ENCODE results near the gene NDUFA3. TPM values are rescaled to one million over a fixed set of nuclear protein-coding genes. Genes with fewer than 3 reads are reported as not detected.
"Not testable (repeated sequence)": the region's sequence is repeated elsewhere in the genome, so short reads cannot be mapped to it uniquely, and the experiment has no call there.

The NDUFA3 gene
- total and polyA plus RNA-seq, 7 experiments from 2014 or later: 64.4 to 490 (median 124) TPM

GRCh38 chr19:54077334-54077733 lies 25.3 kb upstream of the NDUFA3 start:
- Histone ChIP-seq H3K9me3 (ENCODE audit: control insufficient read depth in 2 of 3, low read length in 3 of 3) (peaks cover 0 to 7% (median 0%) of the 10 kb centered on the region in 3 experiments), H3K4me3 (ENCODE audit: low read length) (no peak overlapping the region), H3K27ac (ENCODE audit: low read depth, low read length) (no peak overlapping the region), H3K4me1 (ENCODE audit: control insufficient read depth in 2 of 2, insufficient read depth in 2 of 2, low read length in 2 of 2) (no peaks in the 10 kb centered on the region), H3K36me3 (ENCODE audit: control insufficient read depth in 2 of 3, insufficient read depth in 3 of 3, low read length in 3 of 3) (no peaks in the 10 kb centered on the region), H3K27me3 (ENCODE audit: control insufficient read depth in 2 of 2, insufficient read depth in 2 of 2, low read length in 2 of 2) (no peaks in the 10 kb centered on the region)
- intact Hi-C loops (cut with micrococcal nuclease): no loop called here
- POLR2A ChIA-PET: interaction anchor here (0.7 kb wide), 1 partner anchor 10 kb away, joined by 3 read pairs; no protein-coding TSS in a partner anchor
- ATAC-seq (no peak), DNase-seq (no peak)
- peaks cover 0 to 12% (median 0%) of the 10 kb centered on the region in 5 donors for H3K27me3 Mint-ChIP-seq
- CTCF ChIA-PET: no interaction called here
- no peaks in the 10 kb centered on the region for H3K36me3 Mint-ChIP-seq
- peaks cover 0 to 24% (median 5%) of the 10 kb centered on the region in 11 donors for H3K9me3 Mint-ChIP-seq
- no peak overlapping the region for H3K4me3 Mint-ChIP-seq
- no peaks in the 10 kb centered on the region for H3K4me1 Mint-ChIP-seq
- no peak overlapping the region for H3K27ac Mint-ChIP-seq

- ATAC-seq (no peak), DNase-seq (no peak)
- Mint-ChIP-seq H3K36me3 (peaks cover 0 to 3% (median 0%) of the 10 kb centered on the region in 5 donors), H3K4me3 (no peak within 1 kb of the TSS), H3K9me3 (peaks cover 0 to 45% (median 11%) of the 10 kb centered on the region in 11 donors), H3K27ac (no peak within 1 kb of the TSS), H3K4me1 (no peaks in the 10 kb centered on the region), H3K27me3 (peaks cover 0 to 8% (median 0%) of the 10 kb centered on the region in 5 donors)
- CTCF ChIA-PET: no interaction called here
- POLR2A ChIA-PET: no interaction called here
- Histone ChIP-seq H3K4me1 (ENCODE audit: control insufficient read depth in 2 of 2, insufficient read depth in 2 of 2, low read length in 2 of 2) (no peaks in the 10 kb centered on the region), H3K9me3 (ENCODE audit: control insufficient read depth in 2 of 3, low read length in 3 of 3) (peaks cover 0 to 7% (median 0%) of the 10 kb centered on the region in 3 experiments), H3K27ac (ENCODE audit: low read depth, low read length) (no peak within 1 kb of the TSS), H3K36me3 (ENCODE audit: control insufficient read depth in 2 of 3, insufficient read depth in 3 of 3, low read length in 3 of 3) (no peaks in the 10 kb centered on the region), H3K27me3 (ENCODE audit: control insufficient read depth in 2 of 2, insufficient read depth in 2 of 2, low read length in 2 of 2) (no peaks in the 10 kb centered on the region), H3K4me3 (ENCODE audit: low read length) (no peak within 1 kb of the TSS)
- intact Hi-C loops (cut with micrococcal nuclease): no loop called here
These were observed 21.6 kb upstream of the NDUFA3 start, which contains the start of gene TARM1 for GRCh38 chr19:54081032-54081431. Gene TARM1 (minus strand): TSS chr19:54081365. CDS start chr19:54081340, 25 bp downstream.

- Histone ChIP-seq H3K4me3 (ENCODE audit: low read length) (no peak overlapping the region), H3K4me1 (ENCODE audit: control insufficient read depth in 2 of 2, insufficient read depth in 2 of 2, low read length in 2 of 2) (no peaks in the 10 kb centered on the region), H3K36me3 (ENCODE audit: control insufficient read depth in 2 of 3, insufficient read depth in 3 of 3, low read length in 3 of 3) (no peaks in the 10 kb centered on the region), H3K9me3 (ENCODE audit: control insufficient read depth in 2 of 3, low read length in 3 of 3) (peaks cover 0 to 7% (median 0%) of the 10 kb centered on the region in 3 experiments), H3K27me3 (ENCODE audit: control insufficient read depth in 2 of 2, insufficient read depth in 2 of 2, low read length in 2 of 2) (no peaks in the 10 kb centered on the region), H3K27ac (ENCODE audit: low read depth, low read length) (no peak overlapping the region)
- intact Hi-C loops (cut with micrococcal nuclease): no loop called here
- H3K27me3 Mint-ChIP-seq: peaks cover 0 to 14% (median 5%) of the 10 kb centered on the region in 5 donors
- H3K4me1 Mint-ChIP-seq: no peaks in the 10 kb centered on the region
- H3K4me3 Mint-ChIP-seq: no peak overlapping the region
- ATAC-seq (no peak), DNase-seq (no peak)
- ChIA-PET CTCF (no interaction called here), POLR2A (no interaction called here)
- H3K9me3 Mint-ChIP-seq: peaks cover 0 to 43% (median 10%) of the 10 kb centered on the region in 11 donors
- peak overlapping the region in 1 of 9 donors; percentile 30 for H3K27ac Mint-ChIP-seq
- H3K36me3 Mint-ChIP-seq: peaks cover 0 to 3% (median 0%) of the 10 kb centered on the region in 5 donors
These were observed 18.2 kb upstream of the NDUFA3 start for GRCh38 chr19:54084410-54084809.

- ChIA-PET CTCF (no interaction called here), POLR2A (interaction anchor here (0.6 to 0.7 kb wide), 2 partner anchors 10 to 96 kb away, joined by 3 read pairs; partner anchors contain the start of gene TSEN34)
- H3K36me3 ChIP-seq (ENCODE audit: control insufficient read depth in 2 of 3, insufficient read depth in 3 of 3, low read length in 3 of 3): no peaks in the 10 kb centered on the region
- peaks cover 9 to 25% (median 15%) of the 10 kb centered on the region in 7 donors for H3K4me1 Mint-ChIP-seq
- H3K36me3 Mint-ChIP-seq: peaks cover 0 to 3% (median 0%) of the 10 kb centered on the region in 5 donors
- intact Hi-C loops (cut with micrococcal nuclease): no loop called here
- H3K27me3 Mint-ChIP-seq: peaks cover 8 to 24% (median 16%) of the 10 kb centered on the region in 5 donors
- H3K27ac Mint-ChIP-seq: no peak overlapping the region
- H3K9me3 Mint-ChIP-seq: peaks cover 0 to 5% (median 0%) of the 10 kb centered on the region in 11 donors
- no peaks in the 10 kb centered on the region for H3K9me3 ChIP-seq (ENCODE audit: control insufficient read depth in 2 of 3, low read length in 3 of 3)
- ATAC-seq (no peak), DNase-seq (no peak)
- no peak overlapping the region for H3K27ac ChIP-seq (ENCODE audit: low read depth, low read length)
- H3K4me3 Mint-ChIP-seq: peak overlapping the region in 5 of 10 donors; percentile 25 to 82 (median 35)
- peaks cover 7 to 11% of the 10 kb centered on the region in 2 donors for H3K4me1 ChIP-seq (ENCODE audit: control insufficient read depth in 2 of 2, insufficient read depth in 2 of 2, low read length in 2 of 2)
- no peak overlapping the region for H3K4me3 ChIP-seq (ENCODE audit: low read length)
- no peaks in the 10 kb centered on the region for H3K27me3 ChIP-seq (ENCODE audit: control insufficient read depth in 2 of 2, insufficient read depth in 2 of 2, low read length in 2 of 2)
These were observed 8.1 kb upstream of the NDUFA3 start for GRCh38 chr19:54094426-54095000.

GRCh38 chr19:54095136-54095858 lies 7.4 kb upstream of the NDUFA3 start:
- H3K27me3 Mint-ChIP-seq: peaks cover 8 to 24% (median 16%) of the 10 kb centered on the region in 5 donors
- H3K36me3 Mint-ChIP-seq: peaks cover 0 to 3% (median 0%) of the 10 kb centered on the region in 5 donors
- peak overlapping the region in 6 of 10 donors; percentile 25 to 87 (median 78) for H3K4me3 Mint-ChIP-seq
- H3K9me3 Mint-ChIP-seq: peaks cover 0 to 5% (median 0%) of the 10 kb centered on the region in 11 donors
- no peak for ATAC-seq
- DNase-seq: no peak
- H3K4me1 Mint-ChIP-seq: peaks cover 9 to 25% (median 15%) of the 10 kb centered on the region in 7 donors
- intact Hi-C loops (cut with micrococcal nuclease): no loop called here
- H3K27ac Mint-ChIP-seq: no peak overlapping the region
- H3K27me3 ChIP-seq (ENCODE audit: control insufficient read depth in 2 of 2, insufficient read depth in 2 of 2, low read length in 2 of 2): no peaks in the 10 kb centered on the region
- ChIA-PET POLR2A (interaction anchor here (0.5 to 0.8 kb wide), 5 partner anchors 9 to 228 kb away, joined by 3 to 4 read pairs (median 3); partner anchors contain the start of genes MYADM and TSEN34), CTCF (interaction anchor here (0.5 to 0.7 kb wide), 2 partner anchors 70 to 71 kb away, joined by 3 to 4 read pairs; no protein-coding TSS in a partner anchor)
- H3K27ac ChIP-seq (ENCODE audit: low read depth, low read length): peak overlapping the region; percentile 6
- H3K4me1 ChIP-seq (ENCODE audit: control insufficient read depth in 2 of 2, insufficient read depth in 2 of 2, low read length in 2 of 2): peaks cover 7 to 11% of the 10 kb centered on the region in 2 donors
- peak overlapping the region; percentile 42 for H3K4me3 ChIP-seq (ENCODE audit: low read length)
- no peaks in the 10 kb centered on the region for H3K36me3 ChIP-seq (ENCODE audit: control insufficient read depth in 2 of 3, insufficient read depth in 3 of 3, low read length in 3 of 3)
- H3K9me3 ChIP-seq (ENCODE audit: control insufficient read depth in 2 of 3, low read length in 3 of 3): no peaks in the 10 kb centered on the region

- peak in 8 of 9 donors; percentile 35 to 51 (median 38) for DNase-seq
- H3K36me3 Mint-ChIP-seq; H3K27me3 ChIP-seq (ENCODE audit: control insufficient read depth in 2 of 2, insufficient read depth in 2 of 2, low read length in 2 of 2); H3K9me3 ChIP-seq (ENCODE audit: control insufficient read depth in 2 of 3, low read length in 3 of 3); H3K9me3 Mint-ChIP-seq; H3K36me3 ChIP-seq (ENCODE audit: control insufficient read depth in 2 of 3, insufficient read depth in 3 of 3, low read length in 3 of 3): not testable (repeated sequence)
- H3K4me1 ChIP-seq (ENCODE audit: control insufficient read depth in 2 of 2, insufficient read depth in 2 of 2, low read length in 2 of 2): peaks cover 7 to 11% of the 10 kb centered on the region in 2 donors
- peak; percentile 82 for ATAC-seq
- ChIA-PET CTCF (interaction anchor here (0.5 to 0.7 kb wide), 2 partner anchors 71 to 72 kb away, joined by 3 to 4 read pairs; no protein-coding TSS in a partner anchor), POLR2A (interaction anchor here (0.5 to 1.3 kb wide), 6 partner anchors 9 to 229 kb away, joined by 3 to 4 read pairs (median 3); partner anchors contain the start of genes LENG1, MYADM, PRPF31 and TFPT)
- Mint-ChIP-seq H3K27me3 (peaks cover 8 to 24% (median 15%) of the 10 kb centered on the region in 5 donors), H3K4me3 (peak overlapping the region; percentile 49 to 87 (median 82)), H3K4me1 (peaks cover 9 to 26% (median 17%) of the 10 kb centered on the region in 7 donors), H3K27ac (peak overlapping the region in 7 of 9 donors; percentile 19 to 80 (median 71))
- peak overlapping the region; percentile 42 for H3K4me3 ChIP-seq (ENCODE audit: low read length)
- H3K27ac ChIP-seq (ENCODE audit: low read depth, low read length): peak overlapping the region; percentile 6
- intact Hi-C loops (cut with micrococcal nuclease): loop anchor here in 1 of 2 donors (1.0 to 2.0 kb wide), 2 partner anchors 19 to 254 kb away; partner anchors contain the start of genes PRPF31 and TFPT
These were observed 6.6 kb upstream of the NDUFA3 start for GRCh38 chr19:54095859-54096616.
